H9 (cell line): ENCODE results near the gene XPC. TPM values are rescaled to one million over a fixed set of nuclear protein-coding genes. Genes with fewer than 3 reads are reported as not detected.

Experiments used
- DNase-seq: peaks from one replicate; pipeline ENCODE4 v3.0.0-alpha.2; 2017
- H2AFZ ChIP-seq: one replicate; pipeline ENCODE4 v1.6.1; 2013; ENCODE audit warnings: mild to moderate bottlenecking, low read length, control low read depth, moderate library complexity
- H2AK5ac ChIP-seq: 2 replicates; pipeline ENCODE4 v1.6.1; 2013; ENCODE audit warnings: low read length, control low read depth, mixed read lengths; ENCODE audit not compliant: insufficient read length
- H2BK120ac ChIP-seq: one replicate; pipeline ENCODE4 v1.6.1; 2013; ENCODE audit warnings: low read depth, mild to moderate bottlenecking, low read length, control low read depth, inconsistent platforms; ENCODE audit not compliant: poor library complexity, severe bottlenecking
- H2BK12ac ChIP-seq: 2 replicates; pipeline ENCODE4 v1.6.1; 2013; ENCODE audit warnings: low read length, control low read depth, mixed read lengths, low read depth; ENCODE audit not compliant: insufficient read length
- H2BK15ac ChIP-seq: 2 replicates; pipeline ENCODE4 v1.6.1; 2013; ENCODE audit warnings: low read depth, low read length, control low read depth
- H2BK20ac ChIP-seq: one replicate; pipeline ENCODE4 v1.6.1; 2013; ENCODE audit warnings: low read depth, mild to moderate bottlenecking, low read length, control low read depth, inconsistent platforms; ENCODE audit not compliant: poor library complexity, severe bottlenecking
- H2BK5ac ChIP-seq: 2 replicates; pipeline ENCODE4 v1.6.1; 2013; ENCODE audit warnings: low read length, control low read depth, mixed read lengths; ENCODE audit not compliant: insufficient read length
- H3K14ac ChIP-seq: 2 replicates; pipeline ENCODE4 v1.6.1; 2013; ENCODE audit warnings: low read length, control low read depth; ENCODE audit not compliant: insufficient read depth
- H3K18ac ChIP-seq: 2 replicates; pipeline ENCODE4 v1.6.1; 2013; ENCODE audit warnings: low read depth, mild to moderate bottlenecking, mixed read lengths, low read length, control low read depth; ENCODE audit not compliant: insufficient read length
- H3K23ac ChIP-seq: 2 replicates; pipeline ENCODE4 v1.6.1; 2013; ENCODE audit warnings: low read length, control low read depth, mixed read lengths, low read depth; ENCODE audit not compliant: insufficient read length
- H3K23me2 ChIP-seq: 2 replicates; pipeline ENCODE4 v1.6.1; 2013; ENCODE audit warnings: low read depth, mild to moderate bottlenecking, mixed read lengths, low read length, control low read depth; ENCODE audit not compliant: insufficient read length, poor library complexity, severe bottlenecking
- H3K27ac ChIP-seq: 2 replicates; pipeline ENCODE4 v1.5.1; 2013; ENCODE audit warnings: low read length, control low read depth, mixed read lengths, low read depth; ENCODE audit not compliant: insufficient read length
- H3K27me3 ChIP-seq: 2 replicates; pipeline ENCODE4 v1.6.1; 2013; ENCODE audit warnings: low read length, control low read depth, inconsistent platforms; ENCODE audit not compliant: insufficient read depth
- H3K4ac ChIP-seq: 2 replicates; pipeline ENCODE4 v1.6.1; 2013; ENCODE audit warnings: low read depth, mild to moderate bottlenecking, control low read depth, inconsistent platforms, low read length, moderate library complexity
- H3K4me1 ChIP-seq: 2 replicates; pipeline ENCODE4 v1.6.1; 2013; ENCODE audit warnings: low read length, control low read depth, inconsistent platforms; ENCODE audit not compliant: insufficient read depth
- H3K4me2 ChIP-seq: 2 replicates; pipeline ENCODE4 v1.6.1; 2013; ENCODE audit warnings: low read length, control low read depth, mixed read lengths; ENCODE audit not compliant: insufficient read length, insufficient read depth
- H3K56ac ChIP-seq: 2 replicates; pipeline ENCODE4 v1.6.1; 2013; ENCODE audit warnings: low read depth, mild to moderate bottlenecking, mixed read lengths, low read length, control low read depth; ENCODE audit not compliant: insufficient read length
- H3K79me1 ChIP-seq: 2 replicates; pipeline ENCODE4 v1.6.1; 2013; ENCODE audit warnings: low read depth, mild to moderate bottlenecking, moderate library complexity, low read length, control low read depth, inconsistent platforms; ENCODE audit not compliant: insufficient read depth, poor library complexity, severe bottlenecking
- H3K79me2 ChIP-seq: 2 replicates; pipeline ENCODE4 v1.6.1; 2013; ENCODE audit warnings: low read length, control low read depth, inconsistent platforms; ENCODE audit not compliant: insufficient read depth
- H3K9ac ChIP-seq: 2 replicates; pipeline ENCODE4 v1.6.1; 2013; ENCODE audit warnings: low read length, control low read depth, mixed read lengths; ENCODE audit not compliant: insufficient read length; ENCODE audit errors: extremely low read depth
- H3K9me3 ChIP-seq: one replicate; pipeline ENCODE4 v1.6.1; 2013; ENCODE audit warnings: low read depth, low read length, inconsistent platforms; ENCODE audit not compliant: control insufficient read depth
- H3T11ph ChIP-seq: one replicate; pipeline ENCODE4 v1.6.1; 2013; ENCODE audit warnings: mild to moderate bottlenecking, low read length, control low read depth, inconsistent platforms
- H4K20me1 ChIP-seq: one replicate; pipeline ENCODE4 v1.6.1; 2013; ENCODE audit not compliant: control insufficient read depth, insufficient read length, insufficient read depth
- H4K5ac ChIP-seq: 2 replicates; pipeline ENCODE4 v1.6.1; 2013; ENCODE audit warnings: low read depth, mild to moderate bottlenecking, mixed read lengths, low read length, control low read depth; ENCODE audit not compliant: insufficient read length
- H4K8ac ChIP-seq: replicated peaks from 2 replicates; pipeline ENCODE4 v1.6.1; 2013; ENCODE audit warnings: low read length, control low read depth, mixed read lengths, low read depth; ENCODE audit not compliant: insufficient read length
- H4K91ac ChIP-seq: 2 replicates; pipeline ENCODE4 v1.6.1; 2013; ENCODE audit warnings: low read depth, mild to moderate bottlenecking, moderate library complexity, mixed read lengths, low read length, control low read depth; ENCODE audit not compliant: insufficient read length
- H3K27ac Mint-ChIP-seq, 3 experiments: 2 replicates in 2 of 3; 3 replicates in 1 of 3; pipeline ENCODE4 v1.8.0; 2020 to 2021; ENCODE audit warnings: mixed read lengths in 3 of 3, mild to moderate bottlenecking in 1 of 3, moderate library complexity in 1 of 3
- H3K27me3 Mint-ChIP-seq: 2 replicates; pipeline ENCODE4 v1.8.0; 2021; ENCODE audit warnings: low read depth, mild to moderate bottlenecking, moderate library complexity, mixed read lengths
- H3K36me3 Mint-ChIP-seq, 3 experiments: 2 replicates in 2 of 3; 3 replicates in 1 of 3; pipeline ENCODE4 v1.8.0; 2020 to 2021; ENCODE audit warnings: low read depth in 3 of 3, mixed read lengths in 3 of 3; ENCODE audit not compliant: insufficient read depth in 1 of 3
- H3K4me1 Mint-ChIP-seq, 2 experiments: 2 replicates each; pipeline ENCODE4 v1.8.0; 2020; ENCODE audit warnings: mixed read lengths in 2 of 2
- H3K4me3 Mint-ChIP-seq, 2 experiments: 2 replicates in 1 of 2; 3 replicates in 1 of 2; pipeline ENCODE4 v1.8.0; 2020 to 2021; ENCODE audit warnings: mild to moderate bottlenecking in 2 of 2, mixed read lengths in 2 of 2, moderate library complexity in 1 of 2
- H3K9me3 Mint-ChIP-seq, 2 experiments: 2 replicates in 1 of 2; 3 replicates in 1 of 2; pipeline ENCODE4 v1.8.0; 2020; ENCODE audit warnings: mild to moderate bottlenecking in 2 of 2, mixed read lengths in 2 of 2, moderate library complexity in 1 of 2
- WGBS: extraction: QIAGEN DNeasy Blood & Tissue Kit; methylation state at CpG from one replicate; pipeline ENCODE4 v1.1.7; 2013; ENCODE audit warnings: missing lambda C conversion rate, low lambda C conversion rate, mixed read lengths; ENCODE audit not compliant: insufficient read length; ENCODE audit errors: extremely low coverage; 5-methylcytosine and 5-hydroxymethylcytosine counted together
- total RNA-seq: library from RNA; stranded (reverse); gene quantifications from 2 replicates; pipeline ENCODE4 v1.2.1, GENCODE V29; 2021
- TF ChIP-seq, protein P1 (sequence below): fragments of 200-600 bp; sonication (generic); conservative IDR thresholded peaks from 3 replicates; pipeline ENCODE4 v1.8.0; 2021; ENCODE audit warnings: antibody characterized with exemption, mild to moderate bottlenecking

Gene XPC
- total RNA-seq, 1 experiment from 2014 or later, result 30.3 TPM

DNA sequence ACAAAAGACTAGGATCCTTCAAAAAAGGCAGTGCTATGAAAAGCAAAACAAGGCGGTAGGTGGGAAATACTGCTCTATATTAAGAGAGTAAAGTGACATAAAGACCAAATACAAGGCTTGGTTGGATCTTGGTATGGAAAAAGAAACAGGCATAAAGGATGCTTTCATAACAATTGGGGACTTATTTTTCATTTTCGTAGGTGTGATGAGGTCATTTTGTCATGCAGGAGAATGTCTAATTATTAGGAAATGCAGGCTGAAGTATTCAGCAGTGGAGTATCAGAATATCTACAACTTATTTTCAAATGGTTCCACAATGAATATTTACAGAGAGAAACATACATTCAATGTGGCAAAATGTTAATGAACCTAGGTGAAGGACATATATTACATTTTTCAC lies 9.0 kb downstream of the XPC start:
- Histone ChIP-seq H2AK5ac (no peak overlapping the region), H3K56ac (no peak overlapping the region), H2BK20ac (no peak overlapping the region), H4K20me1 (no peaks in the 10 kb centered on the region), H2BK12ac (no peak overlapping the region), H3K9me3 (no peaks in the 10 kb centered on the region), H4K8ac (no peak overlapping the region), H2BK15ac (no peak overlapping the region), H3K79me2 (no peaks in the 10 kb centered on the region), H3K23me2 (no peaks in the 10 kb centered on the region), H2BK120ac (no peak overlapping the region), H2BK5ac (no peak overlapping the region), H3K4me2 (no peak overlapping the region), H3T11ph (no peak overlapping the region), H4K91ac (no peak overlapping the region), H3K79me1 (no peaks in the 10 kb centered on the region), H3K27ac (no peak overlapping the region), H3K27me3 (no peaks in the 10 kb centered on the region), H2AFZ (no peak overlapping the region), H3K18ac (no peak overlapping the region), H3K23ac (no peak overlapping the region), H3K14ac (no peak overlapping the region), H4K5ac (no peak overlapping the region), H3K9ac (no peak overlapping the region), H3K4ac (no peak overlapping the region), H3K4me1 (no peaks in the 10 kb centered on the region)
- no peak overlapping the region for H3K4me3 Mint-ChIP-seq
- DNase-seq, result no peak
- H3K27ac Mint-ChIP-seq, result no peak overlapping the region
- no peaks in the 10 kb centered on the region for H3K9me3 Mint-ChIP-seq
- peaks cover 43 to 85% (median 75%) of the 10 kb centered on the region in 3 experiments; a peak in 6 of 7 replicates for H3K36me3 Mint-ChIP-seq
- H3K4me1 Mint-ChIP-seq, result no peaks in the 10 kb centered on the region
- WGBS, result no CpG with 5 or more reads among the region's 2 CpGs
- H3K27me3 Mint-ChIP-seq, result no peaks in the 10 kb centered on the region
- TF ChIP-seq, protein P1, sequence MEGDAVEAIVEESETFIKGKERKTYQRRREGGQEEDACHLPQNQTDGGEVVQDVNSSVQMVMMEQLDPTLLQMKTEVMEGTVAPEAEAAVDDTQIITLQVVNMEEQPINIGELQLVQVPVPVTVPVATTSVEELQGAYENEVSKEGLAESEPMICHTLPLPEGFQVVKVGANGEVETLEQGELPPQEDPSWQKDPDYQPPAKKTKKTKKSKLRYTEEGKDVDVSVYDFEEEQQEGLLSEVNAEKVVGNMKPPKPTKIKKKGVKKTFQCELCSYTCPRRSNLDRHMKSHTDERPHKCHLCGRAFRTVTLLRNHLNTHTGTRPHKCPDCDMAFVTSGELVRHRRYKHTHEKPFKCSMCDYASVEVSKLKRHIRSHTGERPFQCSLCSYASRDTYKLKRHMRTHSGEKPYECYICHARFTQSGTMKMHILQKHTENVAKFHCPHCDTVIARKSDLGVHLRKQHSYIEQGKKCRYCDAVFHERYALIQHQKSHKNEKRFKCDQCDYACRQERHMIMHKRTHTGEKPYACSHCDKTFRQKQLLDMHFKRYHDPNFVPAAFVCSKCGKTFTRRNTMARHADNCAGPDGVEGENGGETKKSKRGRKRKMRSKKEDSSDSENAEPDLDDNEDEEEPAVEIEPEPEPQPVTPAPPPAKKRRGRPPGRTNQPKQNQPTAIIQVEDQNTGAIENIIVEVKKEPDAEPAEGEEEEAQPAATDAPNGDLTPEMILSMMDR, result no peak
